NCI-H2196 treated with DMSO at 0.1 percent for 48 hours (cell line): ENCODE results near the gene PLBD1.

ENCODE experiments used
- DNase-seq: peaks from one replicate; lab custom pipeline; 2025; ENCODE audit not compliant: unreplicated experiment; lab: John Stamatoyannopoulos, UW

PLBD1 gene

GRCh38 chr12:14510574-14510973 is 57.1 kb downstream of the PLBD1 start:
- DNase-seq = no peak

GRCh38 chr12:14505626-14506596 is 61.8 kb downstream of the PLBD1 start:
- DNase-seq = no peak

- DNase-seq = no peak
Measured at GRCh38 chr12:14495326-14495725, 72.4 kb downstream of the PLBD1 start.

GRCh38 chr12:14482886-14483285 is 84.8 kb downstream of the PLBD1 start:
- DNase-seq = no peak

- no peak for DNase-seq
Measured at GRCh38 chr12:14482361-14482760, 85.3 kb downstream of the PLBD1 start.

GRCh38 chr12:14481201-14481600 is 86.5 kb downstream of the PLBD1 start:
- DNase-seq = no peak

- no peak for DNase-seq
Measured at GRCh38 chr12:14479004-14479403, 88.7 kb downstream of the PLBD1 start.

GRCh38 chr12:14473707-14474287 is 93.9 kb downstream of the PLBD1 start:
- DNase-seq = no peak

GRCh38 chr12:14471497-14471896 is 96.2 kb downstream of the PLBD1 start:
- no peak for DNase-seq

- no peak for DNase-seq
Measured at GRCh38 chr12:14460212-14460841, 107.4 kb downstream of the PLBD1 start.

GRCh38 chr12:14454098-14454907 is 113.4 kb downstream of the PLBD1 start:
- no peak for DNase-seq
